GM19328 (cell line): ENCODE data around the gene KANSL1.
"Not testable (repeated sequence)": the region's sequence is repeated elsewhere in the genome, so short reads cannot be mapped to it uniquely, and the experiment has no call there.

Experiments
- ATAC-seq: cut with Tn5 transposase; IDR thresholded peaks from one replicate; pipeline ENCODE4 v1.9.1; 2021; ENCODE audit warnings: mild to moderate bottlenecking, moderate library complexity; ENCODE audit not compliant: unreplicated experiment

Gene KANSL1, protein sequence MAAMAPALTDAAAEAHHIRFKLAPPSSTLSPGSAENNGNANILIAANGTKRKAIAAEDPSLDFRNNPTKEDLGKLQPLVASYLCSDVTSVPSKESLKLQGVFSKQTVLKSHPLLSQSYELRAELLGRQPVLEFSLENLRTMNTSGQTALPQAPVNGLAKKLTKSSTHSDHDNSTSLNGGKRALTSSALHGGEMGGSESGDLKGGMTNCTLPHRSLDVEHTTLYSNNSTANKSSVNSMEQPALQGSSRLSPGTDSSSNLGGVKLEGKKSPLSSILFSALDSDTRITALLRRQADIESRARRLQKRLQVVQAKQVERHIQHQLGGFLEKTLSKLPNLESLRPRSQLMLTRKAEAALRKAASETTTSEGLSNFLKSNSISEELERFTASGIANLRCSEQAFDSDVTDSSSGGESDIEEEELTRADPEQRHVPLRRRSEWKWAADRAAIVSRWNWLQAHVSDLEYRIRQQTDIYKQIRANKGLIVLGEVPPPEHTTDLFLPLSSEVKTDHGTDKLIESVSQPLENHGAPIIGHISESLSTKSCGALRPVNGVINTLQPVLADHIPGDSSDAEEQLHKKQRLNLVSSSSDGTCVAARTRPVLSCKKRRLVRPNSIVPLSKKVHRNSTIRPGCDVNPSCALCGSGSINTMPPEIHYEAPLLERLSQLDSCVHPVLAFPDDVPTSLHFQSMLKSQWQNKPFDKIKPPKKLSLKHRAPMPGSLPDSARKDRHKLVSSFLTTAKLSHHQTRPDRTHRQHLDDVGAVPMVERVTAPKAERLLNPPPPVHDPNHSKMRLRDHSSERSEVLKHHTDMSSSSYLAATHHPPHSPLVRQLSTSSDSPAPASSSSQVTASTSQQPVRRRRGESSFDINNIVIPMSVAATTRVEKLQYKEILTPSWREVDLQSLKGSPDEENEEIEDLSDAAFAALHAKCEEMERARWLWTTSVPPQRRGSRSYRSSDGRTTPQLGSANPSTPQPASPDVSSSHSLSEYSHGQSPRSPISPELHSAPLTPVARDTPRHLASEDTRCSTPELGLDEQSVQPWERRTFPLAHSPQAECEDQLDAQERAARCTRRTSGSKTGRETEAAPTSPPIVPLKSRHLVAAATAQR (N-terminal part only)

DNA sequence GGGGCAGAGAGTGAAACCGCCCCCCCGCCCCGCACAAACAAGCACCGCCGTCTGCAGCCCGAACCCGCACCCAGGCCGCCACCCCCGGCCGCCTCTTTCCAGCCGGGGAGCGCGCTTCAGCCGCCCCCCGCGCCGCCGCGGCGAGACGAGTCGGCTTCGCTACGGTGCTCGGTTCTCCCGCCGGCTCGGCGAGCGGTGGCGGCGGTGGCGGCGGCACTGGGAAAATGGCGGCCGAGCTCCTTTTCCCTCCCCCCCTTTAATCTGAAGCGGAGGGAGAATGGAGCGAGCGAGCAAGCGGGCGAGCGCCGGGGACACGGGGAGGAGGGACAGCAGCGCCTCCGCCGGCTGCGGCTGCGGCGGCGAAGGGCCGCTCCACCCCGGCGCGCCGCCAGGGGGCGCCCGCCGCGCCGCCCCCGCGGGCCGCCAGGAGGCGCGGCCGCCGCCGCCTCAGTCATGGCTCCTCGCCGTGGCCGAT, at the start of gene KANSL1:
Gene KANSL1, minus strand, starts transcription at position 279 of the 475 bp plus-strand sequence. CDS start 21,286 bp downstream, outside the sequence.
- peak; percentile 74 for ATAC-seq

DNA sequence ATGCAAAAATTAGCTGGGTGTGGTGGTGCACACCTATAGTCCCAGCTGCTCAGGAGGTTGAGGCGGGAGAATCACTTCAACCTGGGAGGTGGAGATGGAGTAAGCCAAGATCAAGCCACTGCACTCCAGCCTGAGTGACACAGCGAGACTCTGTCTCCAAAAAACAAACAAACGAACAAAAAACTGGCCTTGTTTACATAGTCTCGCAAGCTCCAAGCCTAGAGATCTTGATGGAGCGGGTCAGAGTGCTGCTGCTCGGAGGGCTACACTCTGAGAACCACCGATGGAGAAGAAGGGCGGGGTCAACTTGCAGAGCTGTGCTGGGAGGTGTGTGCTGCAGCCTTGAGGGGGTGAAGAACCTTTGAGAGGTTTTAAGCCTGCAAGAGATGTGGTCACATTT, 38.1 kb upstream of the KANSL1 start:
- not testable (repeated sequence) for ATAC-seq

DNA sequence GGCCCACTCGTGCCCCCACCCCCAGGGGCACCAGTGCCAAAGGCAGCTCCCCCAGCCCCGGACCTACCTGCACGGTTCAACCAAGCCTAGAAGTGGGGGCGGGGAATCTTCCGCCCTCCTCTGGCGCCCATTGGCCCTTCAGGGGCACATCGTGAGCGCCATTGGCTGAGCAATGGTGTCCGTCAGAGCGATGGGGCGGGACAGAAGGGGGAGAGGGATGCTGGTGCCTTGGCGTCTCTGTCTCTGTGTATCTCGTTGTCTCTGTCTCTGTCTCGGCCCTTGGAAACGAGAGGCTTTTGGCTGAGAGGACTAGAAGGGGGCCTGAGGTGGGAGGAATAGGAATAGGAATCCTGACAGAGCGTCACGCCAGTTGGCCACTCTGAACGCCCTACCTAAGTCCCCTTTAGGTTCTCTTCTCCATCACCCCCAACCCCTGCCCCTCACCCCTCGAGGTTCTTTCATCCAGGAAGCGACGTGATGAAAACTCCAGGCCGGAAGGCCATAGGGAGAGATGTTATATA, 32.1 kb upstream of the KANSL1 start:
- peak; percentile 99 for ATAC-seq

DNA sequence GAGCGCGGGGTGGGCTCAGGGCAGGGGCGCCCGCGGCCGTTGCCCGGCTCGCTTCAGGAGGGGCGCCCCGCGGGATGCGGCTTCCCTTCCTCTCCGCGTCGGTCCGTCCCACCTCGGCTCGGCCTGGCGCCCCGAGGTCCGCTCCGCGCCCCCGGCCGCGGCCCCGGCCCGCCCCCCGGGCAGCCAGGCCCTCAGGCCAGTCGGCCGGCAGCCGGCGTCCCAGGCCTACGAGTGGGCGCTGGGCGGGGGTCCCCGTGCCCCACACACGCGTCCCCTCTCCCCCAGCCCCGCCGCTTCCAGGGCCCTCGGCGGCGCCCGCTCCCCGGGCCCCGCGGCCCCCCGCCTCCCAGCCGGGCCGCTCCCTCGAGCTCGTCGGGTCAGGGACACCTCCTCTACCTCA, 31.6 kb upstream of the KANSL1 start:
- peak; percentile 32 for ATAC-seq

DNA sequence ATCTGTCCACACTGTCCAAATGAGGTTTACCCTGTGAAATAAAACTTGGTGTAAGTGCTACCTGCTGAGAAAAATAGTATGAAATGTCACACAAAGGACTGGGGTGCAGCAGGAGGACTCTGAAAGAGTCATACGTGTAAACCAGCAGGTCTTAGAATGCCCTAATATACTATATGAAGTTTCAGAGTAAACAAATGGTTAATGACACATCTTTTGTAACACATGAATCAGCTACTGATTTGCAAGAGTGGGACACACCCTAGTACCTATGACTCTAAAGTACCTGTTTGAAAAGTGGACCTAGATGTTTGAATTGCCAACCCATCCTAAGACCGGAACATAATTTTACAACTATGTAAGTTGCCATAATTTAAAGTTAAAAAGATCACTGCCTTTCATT, 29.8 kb upstream of the KANSL1 start:
- ATAC-seq, result not testable (repeated sequence)

DNA sequence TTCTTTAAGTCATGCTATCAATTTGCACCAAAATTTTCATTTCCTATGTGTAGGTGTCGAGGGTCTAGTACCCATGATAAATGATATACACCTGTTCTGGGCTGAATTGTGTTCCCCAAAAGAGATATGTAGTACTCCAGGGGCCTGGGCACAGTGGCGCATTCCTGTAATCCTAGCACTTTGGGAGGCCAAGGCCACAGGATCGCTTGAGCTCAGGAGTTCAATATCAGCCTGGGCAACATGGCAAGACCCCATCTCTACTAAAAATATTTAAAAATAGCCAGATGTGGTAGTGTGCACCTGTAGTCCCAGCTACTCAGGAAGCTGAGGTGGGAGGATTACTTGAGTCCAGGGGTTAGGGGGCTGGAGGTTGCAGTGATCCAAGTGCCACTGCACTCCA, 23.5 kb upstream of the KANSL1 start:
- ATAC-seq, result no peak

DNA sequence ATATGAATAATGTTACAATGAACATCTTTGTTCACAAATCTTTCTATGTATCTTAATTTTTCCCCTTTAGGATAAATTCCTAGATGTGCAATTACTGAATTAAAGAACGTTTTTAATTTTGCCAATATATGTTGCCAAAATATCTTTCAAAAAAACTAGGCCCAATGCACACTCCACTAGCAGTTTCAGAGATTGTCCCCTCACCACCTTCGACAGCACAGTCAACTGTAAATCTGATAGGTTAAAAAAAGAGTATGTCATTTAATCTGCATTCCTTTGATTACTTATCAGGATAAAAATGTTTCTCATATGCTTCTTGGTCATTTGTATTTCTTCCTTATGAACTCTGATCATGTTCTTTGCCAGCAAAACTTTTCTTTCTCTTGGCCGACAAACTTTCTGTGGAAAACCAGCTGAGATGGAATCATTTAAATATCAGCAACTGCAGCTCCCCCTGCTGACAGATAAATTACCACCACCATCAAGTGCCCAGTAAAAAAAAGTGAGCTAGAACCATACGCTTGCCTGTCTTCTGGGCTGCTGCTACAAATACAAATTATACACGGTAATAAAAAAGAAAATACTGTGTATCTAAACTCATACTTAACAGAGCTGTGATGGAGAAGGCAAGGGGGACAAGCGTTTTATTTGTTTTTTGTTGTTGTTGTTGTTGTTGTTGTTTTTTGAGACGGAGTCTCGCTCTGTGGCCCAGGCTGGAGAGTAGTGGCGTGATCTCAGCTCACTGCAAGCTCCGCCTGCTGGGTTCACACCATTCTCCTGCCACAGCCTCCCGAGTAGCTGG, 19.6 kb upstream of the KANSL1 start:
- no peak for ATAC-seq

DNA sequence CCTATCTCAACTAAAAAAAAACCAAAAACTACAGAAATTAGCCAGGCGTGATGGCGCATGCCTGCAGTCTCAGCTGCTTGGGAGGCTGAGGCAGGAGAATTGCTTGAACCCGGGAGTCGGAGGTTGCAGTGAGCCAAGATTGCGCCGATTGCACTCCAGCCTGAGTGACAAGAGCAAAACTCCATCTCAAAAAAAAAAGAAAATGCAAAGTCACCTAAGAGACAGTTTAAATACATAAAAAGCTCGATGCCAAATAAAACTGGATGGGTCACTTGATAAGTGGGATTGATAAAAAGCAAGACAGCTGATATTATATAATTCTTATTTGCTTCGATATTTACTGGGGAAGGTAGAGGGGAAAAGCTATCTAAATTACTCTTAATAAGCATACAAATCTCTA, 15.8 kb upstream of the KANSL1 start:
- no peak for ATAC-seq

DNA sequence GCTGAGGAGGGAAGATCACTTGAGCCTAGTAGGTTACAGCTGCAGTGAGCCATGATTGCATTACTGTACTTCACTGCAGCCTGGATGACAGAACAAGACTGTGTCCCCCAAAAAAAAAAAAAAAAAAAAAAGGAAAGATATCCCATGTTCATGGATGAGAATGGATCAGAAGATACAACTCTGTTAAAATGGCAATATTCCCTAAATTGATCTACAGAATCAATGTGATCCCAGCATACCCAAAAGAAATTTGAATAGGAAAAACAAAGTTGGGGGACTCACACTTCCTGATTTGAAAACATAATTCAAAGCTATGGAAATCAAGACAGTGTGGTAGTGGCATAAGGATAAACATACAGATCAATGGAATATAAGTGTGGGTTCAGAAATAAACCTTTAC, 12.7 kb upstream of the KANSL1 start:
- no peak for ATAC-seq

DNA sequence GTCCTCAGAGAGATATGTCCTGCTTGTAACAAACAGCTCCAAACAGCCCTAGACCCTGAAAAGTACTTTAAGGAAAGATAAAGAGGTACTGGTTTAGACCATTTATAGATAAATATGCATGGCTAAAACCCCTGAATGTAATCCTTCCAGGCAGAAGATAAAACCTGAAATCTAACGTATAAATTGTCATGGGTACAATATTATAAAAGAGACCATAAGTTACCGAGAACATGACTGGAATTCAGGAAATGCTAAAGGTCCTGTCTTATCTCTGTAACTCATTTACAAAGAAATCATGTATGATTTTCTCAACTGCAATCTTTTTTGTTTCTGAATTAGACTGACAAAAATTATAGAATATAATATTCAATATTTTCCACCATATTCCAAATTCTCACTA, 9.2 kb upstream of the KANSL1 start:
- ATAC-seq, result no peak

DNA sequence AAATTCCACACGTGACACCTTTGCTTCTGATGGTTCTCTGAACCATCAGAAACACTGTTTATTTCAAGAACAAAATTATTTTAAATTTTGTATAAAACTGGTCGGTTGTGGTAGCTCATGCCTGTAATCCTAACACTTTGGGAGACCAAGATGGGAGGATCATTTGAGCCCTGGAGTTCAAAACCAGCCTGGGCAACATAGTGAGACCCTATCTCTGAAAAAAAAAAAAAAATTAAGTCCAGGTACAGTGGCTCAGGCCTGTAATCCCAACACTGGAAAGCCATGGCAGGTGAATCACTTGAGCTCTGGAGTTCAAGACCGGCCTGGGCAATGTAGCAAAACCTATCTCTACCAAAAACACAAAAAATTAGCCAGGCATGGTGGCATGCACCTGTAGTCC, 8.3 kb upstream of the KANSL1 start:
- no peak for ATAC-seq

DNA sequence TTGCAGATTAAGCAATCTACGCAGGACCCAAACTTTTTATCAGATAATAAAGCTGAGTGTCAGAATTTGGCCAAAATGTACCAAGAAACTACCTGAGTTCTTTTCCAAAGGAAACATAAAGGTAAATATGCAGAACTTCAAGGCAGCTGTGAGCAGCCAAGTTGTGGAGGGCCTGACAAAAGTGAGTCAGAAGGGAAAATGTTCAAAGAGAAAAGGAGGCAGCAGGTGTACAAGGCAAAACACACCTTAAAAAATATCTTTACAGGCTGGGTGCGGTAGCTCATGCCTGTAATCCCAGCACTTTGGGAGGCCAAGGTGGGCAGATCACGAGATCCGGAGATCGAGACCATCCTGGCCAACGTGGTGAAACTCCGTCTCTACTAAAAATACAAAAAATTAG, 7.0 kb upstream of the KANSL1 start:
- no peak for ATAC-seq

DNA sequence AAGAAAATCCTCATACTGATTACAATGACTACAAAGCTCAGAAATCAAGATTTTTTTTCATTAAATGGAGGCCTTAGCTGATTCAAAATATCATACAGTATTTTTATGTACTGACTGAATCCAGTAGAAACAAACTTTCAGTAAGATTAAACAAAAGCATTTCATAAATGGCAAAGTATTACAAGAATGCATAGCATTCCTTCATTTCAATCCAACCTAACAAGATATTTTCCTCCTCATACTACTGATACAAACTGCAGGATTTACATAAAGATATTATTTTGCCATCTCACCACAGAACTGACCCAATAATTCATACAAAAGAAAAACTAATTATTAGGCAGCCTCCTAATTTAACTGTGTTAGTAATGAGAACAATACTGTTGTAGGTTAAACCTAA, 6.2 kb upstream of the KANSL1 start:
- ATAC-seq, result no peak

DNA sequence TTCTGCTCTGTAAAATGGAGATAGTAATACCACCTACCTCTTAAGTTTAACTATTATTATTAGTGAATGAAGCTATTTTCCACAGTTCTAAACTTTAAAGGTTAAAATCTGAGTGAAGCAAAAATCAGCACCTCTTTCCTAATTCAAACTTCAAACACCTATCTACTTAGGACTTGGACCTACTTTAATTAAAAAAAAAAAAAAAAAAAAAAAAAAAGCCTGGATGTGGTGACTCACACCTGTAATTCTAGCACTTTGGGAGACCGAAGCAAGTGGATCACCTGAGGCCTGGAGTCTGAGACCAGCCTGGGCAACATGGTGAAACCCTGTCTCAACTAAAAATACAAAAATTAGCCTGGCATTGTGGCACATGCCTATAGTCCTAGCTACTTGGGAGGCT, 5.0 kb upstream of the KANSL1 start:
- no peak for ATAC-seq

DNA sequence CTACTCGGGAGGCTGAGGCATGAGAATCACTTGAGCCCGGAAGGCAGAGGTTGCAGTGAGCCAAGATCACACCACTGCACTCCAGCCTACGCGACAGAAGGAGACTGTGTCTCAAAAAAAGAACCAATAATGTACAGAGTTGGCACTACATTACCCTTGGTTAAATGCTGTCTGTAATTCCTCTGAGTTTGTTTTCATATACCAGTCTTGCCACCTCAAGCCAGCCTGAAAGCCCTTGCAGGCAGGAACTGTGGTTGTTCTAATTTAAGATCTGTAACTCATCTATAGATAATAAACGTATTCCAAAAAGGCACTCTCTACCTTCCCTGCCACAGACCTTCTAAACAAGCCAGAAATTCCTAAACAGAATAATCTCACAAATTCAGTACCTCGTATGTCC, 4.3 kb upstream of the KANSL1 start:
- ATAC-seq, result no peak

DNA sequence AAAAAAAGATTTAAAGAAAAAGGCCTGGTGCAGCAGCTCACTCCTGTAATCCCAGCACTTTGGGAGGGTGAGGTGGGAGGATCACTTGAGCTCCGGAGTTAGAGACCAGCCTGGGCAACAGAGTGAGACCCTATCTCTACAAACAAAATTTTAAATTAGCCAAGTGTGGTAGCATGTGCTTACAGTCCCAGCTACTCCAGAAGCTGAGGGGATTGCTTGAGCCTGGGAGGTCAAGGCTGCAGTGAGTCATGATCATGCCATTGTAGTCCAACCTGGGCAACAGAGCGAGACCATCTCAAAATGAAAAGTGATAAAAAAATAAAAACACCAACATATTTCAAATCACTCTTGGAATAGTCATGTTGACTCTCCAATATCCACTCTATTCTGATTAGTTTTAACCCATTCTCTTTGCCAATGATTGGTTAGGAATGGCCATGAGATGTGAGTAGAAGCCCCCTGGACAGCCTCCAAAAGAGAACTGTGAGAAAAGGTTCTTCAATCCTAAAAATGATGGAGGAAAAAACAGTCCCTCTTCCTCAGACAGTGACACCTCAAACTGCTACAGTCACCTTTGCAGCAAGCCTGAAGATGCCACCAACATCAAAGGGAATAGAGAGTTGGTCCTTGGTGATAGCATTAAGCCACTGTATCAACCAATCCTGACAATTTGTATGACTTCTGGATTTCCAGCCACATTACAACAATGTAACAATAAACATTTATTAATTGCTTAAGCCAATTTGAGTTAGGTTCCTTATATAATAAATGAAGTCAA, 2.9 kb upstream of the KANSL1 start:
- no peak for ATAC-seq

DNA sequence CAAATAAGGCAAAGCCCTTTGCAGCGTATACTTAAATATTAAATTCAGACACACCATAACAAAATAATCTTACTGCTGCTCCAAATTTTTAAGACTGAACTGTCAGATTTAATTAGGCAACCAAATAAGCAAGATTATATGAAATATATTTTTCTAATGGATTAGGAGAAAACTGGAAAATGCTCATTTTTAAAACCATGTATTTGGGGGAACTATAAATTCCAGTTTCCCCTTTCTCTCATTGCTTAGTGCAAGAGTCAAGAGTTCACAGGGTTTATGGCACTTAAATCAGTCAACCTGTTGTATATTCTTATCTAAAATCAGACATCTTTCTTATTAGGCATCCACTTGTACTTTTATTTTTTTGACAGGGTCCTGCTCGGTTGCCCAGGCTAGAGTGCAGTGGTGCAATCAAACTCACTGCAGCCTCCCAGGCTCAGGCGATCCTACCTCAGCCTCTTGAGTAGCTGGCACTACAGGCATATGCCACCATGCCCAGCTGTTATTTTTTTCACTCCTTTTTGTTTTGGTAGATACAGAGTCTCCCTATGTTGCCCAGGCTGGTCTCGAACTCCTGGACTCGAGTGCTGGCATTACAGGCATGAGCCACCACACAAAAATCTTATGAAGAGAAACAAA, 2.1 kb upstream of the KANSL1 start:
- no peak for ATAC-seq

DNA sequence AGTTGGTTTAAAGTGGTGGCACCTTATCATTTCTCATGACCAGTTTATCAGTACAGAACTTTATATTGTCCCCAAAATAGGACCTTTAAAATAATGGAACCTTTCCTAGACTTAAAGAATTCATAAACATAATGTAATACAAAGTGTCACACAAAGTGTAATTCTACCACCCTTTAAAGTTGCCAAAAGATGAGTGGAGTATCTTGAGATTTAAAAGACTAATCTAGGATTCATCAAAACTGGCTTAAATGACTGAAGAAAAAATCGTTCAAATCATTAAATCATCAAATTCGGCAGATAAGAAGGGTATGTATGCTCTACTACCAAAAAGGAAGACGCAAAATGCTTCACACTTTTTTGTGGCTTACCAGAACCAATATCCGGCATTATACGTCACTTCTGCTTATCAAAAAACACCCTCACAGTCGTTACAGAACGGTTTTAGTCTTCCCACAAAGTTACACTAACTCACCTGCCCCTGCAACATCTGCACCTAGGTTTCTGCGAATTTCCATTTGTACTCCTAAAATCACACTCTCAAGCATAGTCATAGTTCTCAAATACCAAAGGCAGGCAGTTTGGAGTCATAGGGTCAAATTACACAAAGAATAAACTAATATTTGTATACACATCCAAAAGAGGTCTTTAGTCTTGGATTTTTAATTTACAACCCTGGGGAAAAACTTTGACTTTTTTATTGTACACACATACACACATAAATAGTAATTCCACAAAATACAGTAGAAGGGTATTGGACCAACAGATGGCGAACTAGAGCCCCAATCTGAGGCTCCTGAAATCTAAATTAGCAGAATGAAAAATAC, 1.4 kb upstream of the KANSL1 start:
- no peak for ATAC-seq
